Embryonic facial prominence (tissue), 1 donor: ENCODE measurements around the gene KIF9.
"Not testable (repeated sequence)": the region's sequence is repeated elsewhere in the genome, so short reads cannot be mapped to it uniquely, and the experiment has no call there.

ENCODE experiments used
- DNase-seq: peaks from one replicate; pipeline ENCODE4 v3.0.0-alpha.2; 2016; ENCODE audit errors: extremely low spot score

Gene KIF9

DNA sequence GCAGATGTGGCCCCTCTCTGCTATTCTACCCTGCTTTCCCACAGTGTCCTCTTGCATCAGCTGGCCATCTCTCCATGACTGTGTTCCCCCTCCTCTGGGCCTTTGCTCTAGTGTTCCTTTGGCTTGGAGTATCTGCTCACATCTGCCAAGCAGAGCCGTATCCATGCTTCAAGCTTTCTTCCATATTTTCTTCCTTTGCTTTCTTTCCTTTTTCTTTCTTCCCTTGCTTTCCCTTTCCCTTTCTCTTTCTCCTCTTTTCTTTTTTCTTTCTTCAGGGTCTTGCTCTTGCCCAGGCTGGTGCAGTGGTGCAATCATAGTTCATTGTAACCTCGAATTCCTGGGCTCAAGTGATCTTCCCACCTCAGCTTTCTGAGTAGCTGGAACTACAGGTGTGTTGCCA is 12.7 kb upstream of the KIF9 start:
- DNase-seq: no peak

DNA sequence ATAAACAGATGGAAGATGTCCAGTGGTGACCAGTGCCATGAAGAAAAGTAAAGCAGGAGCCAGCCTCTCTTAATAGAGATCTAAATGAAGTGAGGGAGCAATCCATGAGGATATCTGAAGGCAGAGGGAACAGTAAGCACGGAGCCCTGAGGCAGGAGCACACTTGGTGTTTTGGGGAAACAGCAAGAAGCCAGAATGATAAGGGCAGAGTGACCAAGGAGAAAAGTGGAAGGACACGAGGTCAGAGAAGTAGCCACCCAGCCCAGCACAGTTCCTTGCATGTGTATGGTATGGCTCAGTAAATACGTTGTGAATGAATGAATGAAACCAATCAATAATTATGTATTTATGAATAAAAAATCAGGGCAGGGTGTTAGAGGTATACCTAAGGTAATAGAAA is 11.8 kb upstream of the KIF9 start:
- DNase-seq: no peak

DNA sequence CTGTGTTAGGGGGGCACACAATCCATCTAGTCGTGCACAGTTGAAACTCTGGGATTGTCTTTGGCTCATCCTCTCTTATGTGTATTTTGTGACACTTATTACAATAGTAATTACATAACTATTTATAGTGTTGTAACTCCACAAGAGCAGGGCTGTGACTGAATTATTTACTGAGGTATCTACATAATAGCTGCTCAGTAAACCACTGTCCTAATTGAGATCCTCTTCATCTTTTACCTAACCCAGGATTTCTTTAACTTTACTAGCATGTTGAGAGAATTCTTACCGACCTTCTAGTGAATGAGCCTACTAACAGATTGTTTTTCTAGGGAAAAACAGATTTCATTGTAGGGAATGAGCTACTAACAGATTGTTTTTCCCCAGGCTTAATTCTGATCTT is 11.2 kb upstream of the KIF9 start:
- no peak for DNase-seq

DNA sequence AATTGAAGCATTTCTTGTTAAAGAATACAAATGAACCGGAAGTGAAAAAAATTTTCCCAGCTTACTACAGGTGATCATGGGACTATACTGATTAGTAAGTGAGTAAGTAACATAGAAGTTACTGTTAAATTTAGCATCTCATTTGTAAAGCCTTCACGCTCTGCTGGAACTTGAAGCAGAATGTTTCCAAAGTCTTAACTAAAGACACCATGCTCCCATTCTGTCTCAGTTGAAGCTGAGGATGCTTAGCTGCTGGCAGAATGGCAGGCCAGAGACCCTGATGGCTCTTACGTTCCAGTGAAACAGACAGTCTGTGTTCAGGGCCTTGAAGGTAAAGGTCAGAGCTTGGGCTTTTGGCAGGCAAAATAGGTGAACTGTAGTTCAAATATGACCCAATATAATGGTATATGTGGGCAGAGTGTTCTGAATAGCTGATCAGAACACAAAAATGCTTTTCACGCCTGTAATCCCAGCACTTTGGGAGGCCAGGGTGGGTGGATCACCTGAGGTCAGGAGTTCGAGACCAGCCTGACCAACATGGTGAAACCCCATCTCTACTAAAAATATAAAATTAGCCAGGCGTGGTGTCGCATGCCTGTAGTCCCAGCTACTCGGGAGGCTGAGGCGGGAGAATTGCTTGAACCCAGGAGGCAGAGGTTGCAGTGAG is 9.3 kb upstream of the KIF9 start:
- DNase-seq: not testable (repeated sequence)

DNA sequence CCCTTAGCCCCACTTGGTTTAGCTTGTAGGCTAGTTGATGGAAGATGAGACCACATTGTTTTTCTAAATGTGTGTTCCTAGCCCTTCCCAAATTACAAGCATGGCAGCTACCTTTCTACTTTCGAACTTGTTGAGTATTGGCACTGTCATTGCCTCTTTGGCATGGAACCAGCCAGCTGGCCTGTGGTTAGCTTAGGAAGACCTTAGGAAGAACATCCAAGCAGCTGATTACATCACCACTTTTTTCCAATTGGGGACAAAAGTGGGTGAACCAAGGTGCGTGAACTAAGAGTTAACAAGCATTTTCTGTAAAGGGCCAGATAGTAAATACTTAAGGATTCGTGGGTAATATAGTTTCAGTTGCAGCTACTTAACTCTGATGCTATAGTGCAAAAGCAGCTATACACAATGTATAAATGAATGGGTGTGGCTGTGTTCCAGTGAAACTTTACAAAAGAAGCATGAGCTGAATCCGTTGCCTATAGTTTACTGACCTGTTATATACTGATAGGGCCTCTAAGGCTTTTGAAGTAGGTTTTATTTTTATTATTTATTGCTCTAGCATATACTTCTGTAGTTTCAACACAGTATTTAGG is 8.7 kb upstream of the KIF9 start:
- no peak for DNase-seq

DNA sequence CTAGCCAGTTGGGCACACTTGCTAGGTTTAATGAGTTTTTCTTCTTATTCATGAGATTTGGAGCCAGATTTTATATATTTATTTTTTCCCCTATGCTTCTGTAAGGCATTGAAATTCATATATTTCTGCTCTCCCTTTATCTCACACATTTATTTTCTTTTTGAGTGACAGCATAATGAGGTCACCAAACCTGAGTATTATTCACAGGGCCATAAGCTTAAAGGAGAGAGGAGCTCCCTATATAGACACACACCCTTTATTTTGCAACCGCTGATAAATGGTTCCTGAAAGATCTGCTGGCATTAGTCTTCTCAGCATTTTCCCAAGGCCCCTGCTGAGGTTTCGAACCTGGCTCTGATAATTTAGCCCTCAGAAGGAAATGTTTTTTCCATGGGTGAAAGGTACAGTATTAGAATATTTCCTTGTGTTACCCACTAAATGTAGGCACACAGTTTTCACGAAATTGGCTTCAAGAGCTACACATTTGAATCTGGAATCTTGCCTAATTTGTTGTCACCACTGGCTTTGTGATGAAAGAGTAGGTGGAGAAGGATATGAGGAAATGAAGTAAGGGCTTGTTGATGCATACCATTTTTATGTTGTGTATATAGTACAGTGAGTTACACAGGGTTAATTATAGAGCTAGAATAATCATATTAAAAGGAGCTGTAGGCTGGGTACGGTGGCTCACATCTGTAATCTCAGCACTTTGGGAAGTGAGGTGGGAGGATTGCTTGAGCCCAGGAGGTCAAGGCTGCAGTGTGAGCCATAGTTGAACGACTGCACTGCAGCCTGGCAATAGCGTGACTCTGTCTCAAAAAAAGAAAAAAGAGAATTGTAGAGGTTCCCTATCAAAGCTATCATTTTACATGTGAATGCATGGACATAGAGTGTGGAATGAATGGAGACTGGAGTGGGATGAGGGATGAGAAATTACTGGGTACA is 6.6 kb upstream of the KIF9 start:
- DNase-seq: no peak

DNA sequence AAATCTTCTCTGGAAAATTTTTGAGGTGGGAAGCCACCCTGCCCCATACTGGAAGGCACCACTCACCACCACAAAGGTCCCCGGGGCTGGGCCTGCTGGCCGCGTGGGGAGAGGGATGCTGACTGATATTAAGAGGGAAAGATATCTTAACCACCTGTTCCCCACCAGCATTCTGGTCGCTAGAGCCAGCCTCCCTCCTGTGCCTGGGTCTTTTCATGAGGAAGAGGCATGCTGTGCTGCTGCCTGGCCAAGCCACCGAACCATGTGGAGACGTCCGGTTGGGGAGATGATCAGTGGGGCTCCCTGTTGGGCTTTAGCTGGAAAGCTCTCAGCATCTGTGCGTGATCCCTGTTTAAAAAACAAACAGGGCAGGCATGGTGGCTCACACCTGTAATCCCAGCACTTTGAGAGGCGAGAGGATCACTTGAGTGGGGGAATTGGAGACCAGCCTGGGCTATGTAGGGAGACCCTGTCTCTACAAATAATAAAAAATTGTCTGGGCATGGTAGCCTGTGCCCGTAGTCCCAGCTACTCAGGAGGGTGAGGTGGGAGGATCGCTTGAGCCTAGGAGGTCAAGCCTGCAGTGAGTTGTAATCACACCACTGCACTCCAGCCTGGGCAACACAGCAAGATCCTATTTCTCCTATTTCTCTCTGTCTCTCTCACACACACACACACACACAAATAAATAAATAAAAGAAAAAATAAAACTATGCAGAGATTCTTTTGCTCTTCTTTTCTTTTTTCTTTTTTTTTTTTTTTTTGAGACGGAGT is 1.2 kb upstream of the KIF9 start:
- no peak for DNase-seq

DNA sequence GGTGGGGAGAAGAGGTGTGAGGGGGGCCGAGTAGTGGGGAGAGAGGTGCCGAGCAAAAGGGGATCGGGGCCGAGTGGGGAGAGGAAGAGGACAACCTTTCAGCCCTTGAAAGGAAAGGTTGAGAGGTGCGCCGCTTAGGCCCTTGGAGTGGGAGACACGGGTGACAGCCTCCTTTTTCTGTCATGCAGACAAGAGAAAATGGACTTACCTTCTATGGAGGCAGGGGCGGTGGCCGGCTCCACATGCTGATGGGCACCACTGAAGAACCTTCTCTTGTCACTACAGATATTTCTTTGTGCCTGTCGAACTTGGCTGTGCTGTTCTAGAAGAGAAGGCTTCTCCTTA is 566 bp upstream of the KIF9 start:
- DNase-seq: no peak

DNA sequence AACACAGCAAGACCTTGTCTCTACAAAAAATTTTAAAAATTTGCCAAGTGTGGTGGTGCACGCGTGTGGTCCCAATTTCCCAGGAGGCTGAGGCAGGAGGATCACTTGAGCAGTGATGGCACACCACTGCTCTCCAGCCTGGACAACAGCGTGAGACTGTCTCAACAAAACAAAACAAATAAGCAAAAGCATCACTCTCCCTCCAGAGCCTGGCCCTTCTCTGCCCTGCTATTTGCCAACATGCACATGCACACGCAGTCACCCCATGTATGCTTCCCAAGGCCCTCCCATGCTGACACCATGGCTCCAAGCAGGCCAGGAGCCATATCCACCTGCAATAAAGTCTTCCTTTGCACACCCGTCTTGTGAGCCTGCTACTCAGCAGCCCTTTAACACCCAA is 2.1 kb downstream of the KIF9 start:
- no peak for DNase-seq

DNA sequence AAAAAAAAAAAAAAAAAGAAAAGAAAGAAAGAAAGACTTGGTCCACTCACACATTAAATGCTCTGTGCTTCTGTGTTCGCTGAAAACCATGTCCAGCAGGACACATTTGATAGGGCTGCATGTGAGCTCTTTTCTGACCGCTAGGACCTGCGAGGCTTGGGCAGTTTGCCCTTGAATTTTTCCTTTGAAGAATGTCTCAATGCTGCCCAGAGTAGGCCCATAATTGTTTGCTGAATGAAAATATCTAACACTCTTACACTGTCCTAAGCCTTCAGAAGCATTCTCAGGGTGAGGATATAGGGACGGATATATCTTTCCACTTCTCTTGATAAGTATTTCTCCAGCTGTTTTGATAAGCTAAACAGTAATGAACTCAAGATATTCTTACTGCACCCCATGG is 6.0 kb downstream of the KIF9 start:
- no peak for DNase-seq

DNA sequence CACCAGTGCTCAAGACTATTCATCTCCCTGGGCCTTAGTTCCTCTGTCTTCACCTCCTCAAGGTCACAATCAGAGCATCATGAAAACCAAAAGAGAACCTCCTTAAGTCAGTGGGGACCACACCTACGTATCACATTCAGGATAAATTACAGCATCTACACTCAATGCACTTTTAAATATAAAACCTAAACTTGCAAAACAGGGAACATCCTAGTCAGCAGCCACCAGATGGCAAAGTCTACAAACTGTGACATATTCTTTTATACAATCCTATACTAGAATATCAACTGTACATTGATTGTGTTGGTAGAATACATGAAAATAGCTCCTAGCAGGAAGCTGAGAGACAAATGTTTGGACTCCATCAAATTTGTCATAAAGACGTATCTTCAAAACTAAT is 7.9 kb downstream of the KIF9 start:
- DNase-seq: no peak

DNA sequence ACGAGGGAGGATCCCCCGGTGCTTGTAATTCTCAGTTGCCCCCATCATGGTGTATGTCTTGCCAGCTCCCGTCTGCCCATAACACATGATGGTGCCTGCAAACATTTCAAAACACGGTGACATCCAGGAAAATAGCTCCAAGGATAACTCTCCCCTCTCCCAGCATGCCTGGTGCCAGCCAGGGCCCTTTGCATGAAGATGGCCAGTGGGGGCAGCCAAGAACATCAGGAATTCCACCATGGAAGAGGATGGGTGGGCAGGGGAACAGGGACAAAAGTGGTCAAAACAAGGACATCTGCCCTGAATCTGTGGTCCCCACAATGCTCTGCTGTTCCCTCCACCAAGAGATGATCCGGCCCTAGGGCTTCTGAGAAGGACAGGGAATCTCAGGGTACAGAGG is 9.0 kb downstream of the KIF9 start:
- no peak for DNase-seq

DNA sequence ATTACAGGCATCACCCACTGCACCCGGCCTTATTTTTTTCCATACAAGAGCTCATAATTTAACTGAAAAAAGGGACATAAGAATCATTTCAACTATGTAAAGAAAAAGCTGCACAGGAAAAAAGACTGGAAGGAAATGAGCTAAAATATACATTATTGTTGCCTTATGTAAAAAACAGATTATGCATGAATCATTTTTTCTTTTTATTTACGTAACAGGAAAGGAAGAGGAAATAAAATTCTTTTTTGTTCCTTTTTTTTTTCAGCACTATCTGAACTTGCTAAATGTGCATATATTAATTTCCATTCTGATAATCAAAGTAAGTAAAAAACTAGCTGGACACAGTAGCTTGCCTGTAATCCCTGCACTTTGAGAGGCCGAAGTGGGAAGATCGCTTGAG is 12.1 kb downstream of the KIF9 start:
- DNase-seq: no peak

DNA sequence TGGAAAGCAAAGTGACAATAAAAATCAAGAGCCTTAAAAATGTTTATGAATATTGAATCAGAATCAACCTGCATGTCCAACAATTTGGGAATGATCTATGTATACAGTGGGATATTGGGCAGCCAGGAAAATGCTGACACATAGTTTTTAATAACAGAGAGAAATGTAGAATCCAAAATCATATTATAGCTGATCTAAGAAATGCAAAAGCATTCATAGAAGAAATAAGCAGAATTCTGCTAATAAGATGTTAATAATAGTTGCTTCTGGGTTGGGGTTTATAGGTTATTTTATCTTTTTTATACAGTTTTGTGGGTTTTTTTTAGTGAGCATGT is 15.1 kb downstream of the KIF9 start:
- DNase-seq: no peak

DNA sequence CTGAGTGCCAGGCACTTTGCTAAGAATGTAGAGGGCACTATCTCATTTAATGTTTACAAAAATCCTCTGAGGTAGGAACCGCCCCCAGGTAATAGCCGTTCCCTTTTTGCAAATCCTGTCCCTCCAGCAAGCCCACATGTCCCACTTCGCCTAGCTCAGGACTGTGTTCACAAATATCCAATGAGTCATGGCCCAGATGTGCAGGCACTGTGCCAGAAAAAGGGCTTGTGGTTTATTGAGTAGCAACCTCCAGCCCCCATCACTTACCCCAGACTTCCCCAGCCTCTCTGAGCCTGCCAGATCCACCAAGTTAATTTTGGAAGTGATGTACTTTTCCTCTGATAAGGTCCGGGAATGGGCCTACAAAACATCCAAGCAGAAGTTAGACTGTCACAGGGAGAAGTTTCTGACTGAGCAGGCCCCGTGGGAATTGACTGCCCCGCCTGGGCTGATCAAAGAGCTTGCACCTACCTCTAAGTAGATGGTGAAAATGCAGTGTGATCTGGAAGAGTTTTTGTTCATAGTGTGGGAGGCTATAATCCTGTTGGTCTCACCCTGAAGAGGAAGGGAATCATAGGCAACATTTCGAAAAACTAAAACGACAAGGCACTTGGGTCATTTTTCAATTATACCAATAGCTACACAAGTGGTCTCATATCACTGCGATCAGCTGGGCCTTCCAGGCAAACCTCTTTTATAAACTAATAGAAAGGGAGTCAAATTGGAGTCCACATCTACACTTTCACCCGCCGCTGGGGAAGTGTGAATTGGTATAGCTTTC is 15.7 kb downstream of the KIF9 start:
- no peak for DNase-seq

DNA sequence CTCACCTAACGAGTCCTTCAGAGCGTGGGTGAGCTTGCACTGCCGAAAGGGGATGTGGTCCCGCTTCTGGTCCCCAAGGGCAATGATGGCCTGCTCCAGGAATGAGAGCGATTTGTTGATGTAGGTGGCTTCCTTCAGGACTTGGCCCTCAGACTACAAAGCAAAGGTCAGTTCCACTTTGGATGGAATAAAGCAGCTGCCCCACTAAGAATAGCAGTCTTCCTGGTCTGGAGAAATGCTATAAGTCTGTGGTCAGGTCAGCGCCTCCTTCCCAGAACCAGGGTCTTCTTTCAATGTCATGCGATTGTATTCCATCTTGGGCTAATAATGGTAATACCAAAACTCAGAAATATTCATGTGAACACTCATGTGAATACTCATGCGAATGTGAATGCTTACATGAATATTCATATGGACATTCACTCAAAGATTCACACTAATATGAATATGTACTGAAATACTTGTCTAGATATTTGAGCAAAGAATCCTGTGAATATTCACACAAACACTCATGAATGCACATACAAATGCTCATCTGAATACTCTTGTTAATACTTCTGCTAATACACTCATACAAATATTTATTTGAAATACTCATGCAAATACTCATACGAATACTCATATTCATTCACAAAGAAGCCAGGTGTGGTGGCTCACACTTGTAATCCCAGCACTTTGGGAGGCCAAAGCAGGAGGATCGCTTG is 16.7 kb downstream of the KIF9 start:
- DNase-seq: no peak

DNA sequence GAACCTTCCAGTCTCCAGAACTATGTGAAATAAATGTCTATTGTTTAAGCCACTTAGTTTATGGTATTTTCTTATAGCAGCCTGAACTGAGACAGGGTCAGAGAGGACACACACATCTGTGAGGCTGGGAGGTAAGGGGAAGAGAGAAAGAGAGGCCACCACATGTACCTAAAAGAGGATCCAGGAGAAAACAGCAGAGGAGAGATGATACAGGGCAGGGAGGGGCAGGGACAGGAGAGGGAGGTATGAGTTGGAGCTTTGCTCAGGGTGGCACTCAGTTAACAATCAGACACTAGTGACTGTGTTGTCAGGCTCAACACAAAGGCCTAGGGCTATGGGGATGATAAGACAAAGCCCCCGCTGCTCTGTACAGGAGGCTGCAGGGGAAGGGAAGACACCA is 17.6 kb downstream of the KIF9 start:
- DNase-seq: no peak

DNA sequence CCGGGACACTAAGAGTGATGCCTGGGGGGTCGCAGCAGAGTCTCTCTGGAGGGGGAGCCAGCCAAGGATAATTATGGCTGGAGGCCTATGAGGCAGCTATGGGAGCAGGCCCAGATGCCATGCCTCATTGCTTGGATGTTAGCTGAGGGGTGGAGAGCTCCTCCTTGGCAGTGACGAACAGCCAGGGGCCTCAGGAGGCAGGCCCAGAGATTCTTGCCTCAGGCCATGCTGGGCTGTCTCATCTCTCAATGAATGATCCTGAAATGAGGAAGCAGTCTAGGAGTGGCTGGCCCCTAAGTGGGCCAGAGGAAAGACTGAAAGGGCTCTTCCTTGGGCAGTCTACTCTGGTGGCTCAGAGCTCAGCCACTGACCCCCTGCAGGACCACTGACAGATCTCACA is 21.3 kb downstream of the KIF9 start:
- DNase-seq: no peak

DNA sequence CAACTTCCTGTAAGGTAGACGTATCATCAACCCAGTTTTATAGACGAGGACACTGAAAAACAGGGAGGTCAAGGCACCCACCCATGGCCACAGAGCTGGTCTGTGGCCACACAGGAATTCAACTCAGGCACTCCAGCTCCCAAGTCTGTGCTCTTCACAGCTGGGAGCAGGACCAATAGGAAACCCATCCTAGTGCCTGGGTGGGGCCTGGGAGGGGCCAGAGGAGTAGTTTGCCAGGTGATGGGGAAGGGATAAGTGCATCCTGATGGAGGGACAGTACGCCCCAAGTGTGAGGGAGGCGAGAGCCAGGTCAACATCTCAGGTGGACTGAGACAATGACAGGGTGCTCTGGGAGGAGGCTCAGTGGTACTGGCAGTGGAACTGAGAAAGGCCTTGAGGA is 22.0 kb downstream of the KIF9 start:
- DNase-seq: no peak

DNA sequence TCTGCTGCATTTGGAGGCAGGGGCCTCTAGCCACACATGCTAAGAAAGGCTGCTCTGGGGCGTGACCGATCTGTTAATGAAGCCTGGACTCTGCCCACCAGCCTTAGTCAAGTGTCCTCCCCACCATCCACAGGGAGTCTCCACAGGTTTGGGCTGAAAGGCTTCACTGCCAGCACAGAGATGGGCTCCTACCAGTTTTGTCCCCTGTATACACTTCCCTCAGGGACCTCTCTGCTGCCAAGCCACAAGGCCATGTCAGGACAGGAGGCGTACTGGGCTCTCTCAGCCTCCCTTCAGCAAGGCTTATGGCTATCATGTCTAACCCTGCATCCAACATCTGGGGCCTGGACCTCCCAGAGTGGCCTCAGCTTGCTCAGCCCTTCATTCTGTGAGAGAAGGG is 23.5 kb downstream of the KIF9 start:
- no peak for DNase-seq

DNA sequence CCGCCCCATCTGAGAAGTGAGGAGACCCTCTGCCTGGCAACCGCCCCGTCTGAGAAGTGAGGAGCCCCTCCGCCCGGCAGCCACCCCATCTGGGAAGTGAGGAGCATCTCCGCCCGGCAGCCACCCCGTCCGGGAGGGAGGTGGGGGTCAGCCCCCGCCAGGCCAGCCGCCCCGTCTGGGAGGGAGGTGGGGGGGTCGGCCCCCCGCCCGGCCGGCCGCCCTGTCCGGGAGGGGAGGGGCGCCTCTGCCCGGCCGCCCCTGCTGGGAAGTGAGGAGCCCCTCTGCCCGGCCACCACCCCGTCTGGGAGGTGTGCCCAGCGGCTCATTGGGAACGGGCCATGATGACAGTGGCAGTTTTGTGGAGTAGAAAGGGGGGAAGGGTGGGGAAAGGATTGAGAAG is 26.3 kb downstream of the KIF9 start:
- DNase-seq: not testable (repeated sequence)
